HEK293 (cell line): ENCODE data around the gene ERMARD.

ENCODE experiments used
- HIC1 ChIP-seq: fragments of 450-650 bp; formaldehyde crosslinking; IDR thresholded peaks from 2 replicates; pipeline ENCODE4 v1.5.1; 2016; ENCODE audit warnings: missing biosample characterization, missing genetic modification characterization
- KLF7 ChIP-seq: fragments of 450-650 bp; formaldehyde crosslinking; IDR thresholded peaks from 2 replicates; pipeline ENCODE4 v1.5.1; 2016; ENCODE audit warnings: missing biosample characterization, missing genetic modification characterization, borderline replicate concordance
- PBX3 ChIP-seq: sonication (generic); formaldehyde crosslinking; IDR thresholded peaks from 2 replicates; pipeline ENCODE4 v1.8.1; 2022; ENCODE audit warnings: mild to moderate bottlenecking, moderate library complexity, missing genetic modification reagents
- SCRT2 ChIP-seq: fragments of 450-650 bp; formaldehyde crosslinking; IDR thresholded peaks from 2 replicates; pipeline ENCODE4 v1.5.1; 2016; ENCODE audit warnings: missing biosample characterization, missing genetic modification characterization
- SP2 ChIP-seq: fragments of 450-650 bp; formaldehyde crosslinking; IDR thresholded peaks from 2 replicates; pipeline ENCODE4 v1.5.1; 2016; ENCODE audit warnings: missing biosample characterization, missing genetic modification characterization
- ZBTB10 ChIP-seq: fragments of 450-650 bp; formaldehyde crosslinking; IDR thresholded peaks from 2 replicates; pipeline ENCODE4 v1.5.1; 2016; ENCODE audit warnings: missing biosample characterization, missing genetic modification characterization
- ZFHX2 ChIP-seq: fragments of 450-650 bp; formaldehyde crosslinking; conservative IDR thresholded peaks from 2 replicates; pipeline ENCODE4 v1.5.1; 2016; ENCODE audit warnings: missing biosample characterization, missing genetic modification characterization
- ZFP41 ChIP-seq: fragments of 450-650 bp; formaldehyde crosslinking; IDR thresholded peaks from 2 replicates; pipeline ENCODE4 v1.5.1; 2016; ENCODE audit warnings: missing biosample characterization, missing genetic modification characterization, borderline replicate concordance
- ZNF169 ChIP-seq: fragments of 450-650 bp; formaldehyde crosslinking; IDR thresholded peaks from 2 replicates; pipeline ENCODE4 v1.5.1; 2016; ENCODE audit warnings: missing biosample characterization, missing genetic modification characterization
- ZNF19 ChIP-seq: fragments of 450-650 bp; formaldehyde crosslinking; IDR thresholded peaks from 2 replicates; pipeline ENCODE4; 2016; ENCODE audit warnings: missing biosample characterization, missing genetic modification characterization, low read depth
- ZNF335 ChIP-seq: fragments of 450-650 bp; formaldehyde crosslinking; conservative IDR thresholded peaks from 2 replicates; pipeline ENCODE4 v1.5.1; 2016; ENCODE audit warnings: missing biosample characterization, missing genetic modification characterization
- ZNF391 ChIP-seq: fragments of 450-650 bp; formaldehyde crosslinking; IDR thresholded peaks from 2 replicates; pipeline ENCODE4 v1.5.1; 2016; ENCODE audit warnings: low read depth, missing biosample characterization, missing genetic modification characterization, borderline replicate concordance
- ZNF394 ChIP-seq: fragments of 450-650 bp; formaldehyde crosslinking; IDR thresholded peaks from 2 replicates; pipeline ENCODE4 v1.5.1; 2016; ENCODE audit warnings: missing biosample characterization, missing genetic modification characterization, mild to moderate bottlenecking, moderate library complexity, borderline replicate concordance
- ZNF548 ChIP-seq: fragments of 450-650 bp; formaldehyde crosslinking; IDR thresholded peaks from 2 replicates; pipeline ENCODE4 v1.5.1; 2016; ENCODE audit warnings: missing biosample characterization, missing genetic modification characterization
- ZNF600 ChIP-seq: fragments of 450-650 bp; formaldehyde crosslinking; IDR thresholded peaks from 2 replicates; pipeline ENCODE4 v1.5.1; 2016; ENCODE audit warnings: missing biosample characterization, missing genetic modification characterization
- ZNF664 ChIP-seq: fragments of 450-650 bp; formaldehyde crosslinking; IDR thresholded peaks from 2 replicates; pipeline ENCODE4 v1.5.1; 2016; ENCODE audit warnings: missing biosample characterization, missing genetic modification characterization
- ZNF692 ChIP-seq: fragments of 450-650 bp; formaldehyde crosslinking; IDR thresholded peaks from 2 replicates; pipeline ENCODE4 v1.5.1; 2016; ENCODE audit warnings: missing biosample characterization, missing genetic modification characterization
- ZNF76 ChIP-seq: fragments of 450-650 bp; formaldehyde crosslinking; IDR thresholded peaks from 2 replicates; pipeline ENCODE4; 2016; ENCODE audit warnings: low read depth, missing biosample characterization, missing genetic modification characterization, borderline replicate concordance
- ZSCAN5A ChIP-seq: fragments of 450-650 bp; formaldehyde crosslinking; IDR thresholded peaks from 2 replicates; pipeline ENCODE4 v1.5.1; 2016; ENCODE audit warnings: missing biosample characterization, missing genetic modification characterization
- ZXDB ChIP-seq: fragments of 450-650 bp; formaldehyde crosslinking; IDR thresholded peaks from 2 replicates; pipeline ENCODE4 v1.5.1; 2016; ENCODE audit warnings: missing biosample characterization, missing genetic modification characterization

ERMARD gene

GRCh38 chr6:169701954-169702839 lies 49.2 kb upstream of the ERMARD start, which contains the start of the genes C6orf120 and WDR27 (continued):
- TF ChIP-seq HIC1 (peak; percentile 99), ZFHX2 (peak; percentile 97), ZNF391 (tag by site-specific recombination) (0 out of 2 replicates have a peak, but pooled peaks have one; percentile 32), ZXDB (tag by site-specific recombination) (peak; percentile 97), SP2 (tag by site-specific recombination) (peak; percentile 94), SCRT2 (tag by site-specific recombination) (peak; percentile 64), KLF7 (tag by site-specific recombination) (peak; percentile 92; the same call in 1 of the 2 replicates), ZNF600 (tag by site-specific recombination) (peak; percentile 34), ZNF548 (tag by site-specific recombination) (no peak), ZBTB10 (tag by site-specific recombination) (peak; percentile 59), ZNF76 (tag by site-specific recombination) (peak; percentile 28; the same call in 1 of the 2 replicates), ZNF19 (no peak), ZNF664 (tag by site-specific recombination) (no peak), ZNF335 (peak; percentile 59), ZSCAN5A (tag by site-specific recombination) (no peak; the same call in 1 of the 2 replicates), ZNF692 (tag by site-specific recombination) (0 out of 2 replicates have a peak, but pooled peaks have one; percentile 9), PBX3 (CRISPR knock-in tag) (0 out of 2 replicates have a peak, but pooled peaks have one; percentile 38), ZNF394 (tag by site-specific recombination) (peak; percentile 98), ZNF169 (tag by site-specific recombination) (no peak), ZFP41 (tag by site-specific recombination) (no peak)
